ENCODE measurements around the gene IL9.

GRCh38 chr5:135862086-135862485 is 33.6 kb downstream of the IL9 start:
- TF ChIP-seq, protein P1, sequence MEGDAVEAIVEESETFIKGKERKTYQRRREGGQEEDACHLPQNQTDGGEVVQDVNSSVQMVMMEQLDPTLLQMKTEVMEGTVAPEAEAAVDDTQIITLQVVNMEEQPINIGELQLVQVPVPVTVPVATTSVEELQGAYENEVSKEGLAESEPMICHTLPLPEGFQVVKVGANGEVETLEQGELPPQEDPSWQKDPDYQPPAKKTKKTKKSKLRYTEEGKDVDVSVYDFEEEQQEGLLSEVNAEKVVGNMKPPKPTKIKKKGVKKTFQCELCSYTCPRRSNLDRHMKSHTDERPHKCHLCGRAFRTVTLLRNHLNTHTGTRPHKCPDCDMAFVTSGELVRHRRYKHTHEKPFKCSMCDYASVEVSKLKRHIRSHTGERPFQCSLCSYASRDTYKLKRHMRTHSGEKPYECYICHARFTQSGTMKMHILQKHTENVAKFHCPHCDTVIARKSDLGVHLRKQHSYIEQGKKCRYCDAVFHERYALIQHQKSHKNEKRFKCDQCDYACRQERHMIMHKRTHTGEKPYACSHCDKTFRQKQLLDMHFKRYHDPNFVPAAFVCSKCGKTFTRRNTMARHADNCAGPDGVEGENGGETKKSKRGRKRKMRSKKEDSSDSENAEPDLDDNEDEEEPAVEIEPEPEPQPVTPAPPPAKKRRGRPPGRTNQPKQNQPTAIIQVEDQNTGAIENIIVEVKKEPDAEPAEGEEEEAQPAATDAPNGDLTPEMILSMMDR (conservative IDR thresholded peaks at IDR 0.05; ENCODE audit: low read depth, low read length): no peak
- no peak for TF ChIP-seq EZH2 (IDR thresholded peaks at IDR 0.05; ENCODE audit: borderline replicate concordance, low read depth, low read length, poor library complexity, severe bottlenecking)

Data from A673 (cell line).